Lower lobe of right lung (tissue), 2 donors: ENCODE measurements around the gene CCND1. TPM values are rescaled to one million over a fixed set of nuclear protein-coding genes. Genes with fewer than 3 reads are reported as not detected.
"Not testable (repeated sequence)": the region's sequence is repeated elsewhere in the genome, so short reads cannot be mapped to it uniquely, and the experiment has no call there.

Source experiments
- ATAC-seq, 2 donors: fragments of 200-7000 bp; cut with Tn5 transposase; one replicate each; pipeline ENCODE4 v1.9.1; 2020 to 2022; ENCODE audit warnings: mild to moderate bottlenecking in 2 of 2, moderate library complexity in 2 of 2
- DNase-seq: peaks from one replicate; pipeline ENCODE4 v3.0.0-alpha.2; 2020
- H3K27ac ChIP-seq: fragments of 200-600 bp; one replicate; pipeline ENCODE4 v1.8.0; 2022
- H3K27me3 ChIP-seq: fragments of 200-600 bp; one replicate; pipeline ENCODE4 v1.8.0; 2022; ENCODE audit warnings: low read depth
- H3K36me3 ChIP-seq: fragments of 200-600 bp; one replicate; pipeline ENCODE4 v1.8.0; 2022; ENCODE audit warnings: mild to moderate bottlenecking
- H3K4me1 ChIP-seq: fragments of 200-600 bp; one replicate; pipeline ENCODE4 v1.8.0; 2022
- H3K4me3 ChIP-seq: fragments of 200-600 bp; one replicate; pipeline ENCODE4 v1.8.0; 2022; ENCODE audit warnings: mild to moderate bottlenecking
- H3K9me3 ChIP-seq: fragments of 200-600 bp; one replicate; pipeline ENCODE4 v1.8.0; 2022
- CTCF ChIP-seq: fragments of 200-600 bp; IDR thresholded peaks from one replicate; pipeline ENCODE4 v1.8.0; 2022; ENCODE audit warnings: antibody characterized with exemption, mild to moderate bottlenecking
- intact Hi-C: fragments of 100-400 bp; cut with DNase I; formaldehyde crosslinking; loops from one replicate; pipeline ENCODE4 v1.11.0; 2022
- total RNA-seq: library from RNA; stranded (reverse); fragmentation: NEBNext Ultra II Directional; extraction: Animal tissue kit (Norgen Biotek cat#: 25700); gene quantifications from one replicate; pipeline ENCODE4 v1.2.1, GENCODE V29; 2021
- donor health status: DM: no; HTN: yes; CAD: no; lungs with severe emphysema.

CCND1 gene
- total RNA-seq, 1 donor from 2014 or later, result 202 TPM

- intact Hi-C loops, result no loop called here
- TF ChIP-seq CTCF, result no peak
- H3K27me3 ChIP-seq, result peaks cover 27% of the 10 kb centered on the region
These were observed 51.5 kb downstream of the CCND1 start for GRCh38 chr11:69692422-69692821.

GRCh38 chr11:69694781-69695180 is 53.8 kb downstream of the CCND1 start:
- DNase-seq (no peak), ATAC-seq (no peak)
- no peaks in the 10 kb centered on the region for H3K4me1 ChIP-seq
- H3K4me3 ChIP-seq, result no peak overlapping the region
- H3K27me3 ChIP-seq, result peaks cover 45% of the 10 kb centered on the region
- H3K27ac ChIP-seq, result no peak overlapping the region
- H3K36me3 ChIP-seq, result no peaks in the 10 kb centered on the region
- no peak for TF ChIP-seq CTCF
- no peaks in the 10 kb centered on the region for H3K9me3 ChIP-seq
- intact Hi-C loops, result no loop called here

More at GRCh38 chr11:69692422-69692821, 51.5 kb downstream of the CCND1 start:
- Histone ChIP-seq H3K27ac (no peak overlapping the region), H3K9me3 (no peaks in the 10 kb centered on the region), H3K36me3 (no peaks in the 10 kb centered on the region), H3K4me1 (no peaks in the 10 kb centered on the region), H3K4me3 (no peak overlapping the region)
- no peak for ATAC-seq
- DNase-seq, result no peak

- no peak for TF ChIP-seq CTCF
- DNase-seq (no peak), ATAC-seq (no peak)
- Histone ChIP-seq H3K36me3 (no peaks in the 10 kb centered on the region), H3K27me3 (peaks cover 47% of the 10 kb centered on the region), H3K4me1 (peaks cover 5% of the 10 kb centered on the region), H3K9me3 (no peaks in the 10 kb centered on the region), H3K4me3 (no peak overlapping the region), H3K27ac (no peak overlapping the region)
- intact Hi-C loops, result no loop called here
These were observed 54.6 kb downstream of the CCND1 start for GRCh38 chr11:69695581-69695980.

GRCh38 chr11:69695995-69696394 is 55.0 kb downstream of the CCND1 start:
- H3K27me3 ChIP-seq, result peaks cover 51% of the 10 kb centered on the region
- intact Hi-C loops, ATAC-seq, H3K36me3 ChIP-seq, H3K4me3 ChIP-seq, H3K9me3 ChIP-seq, H3K4me1 ChIP-seq, DNase-seq, H3K27ac ChIP-seq: not testable (repeated sequence)

GRCh38 chr11:69696749-69697468 is 56.0 kb downstream of the CCND1 start:
- no peak overlapping the region for H3K4me3 ChIP-seq
- intact Hi-C loops, result no loop called here
- H3K36me3 ChIP-seq, result no peaks in the 10 kb centered on the region
- ATAC-seq (no peak), DNase-seq (no peak)
- peaks cover 10% of the 10 kb centered on the region for H3K4me1 ChIP-seq
- no peak for TF ChIP-seq CTCF
- no peaks in the 10 kb centered on the region for H3K9me3 ChIP-seq
- peaks cover 60% of the 10 kb centered on the region for H3K27me3 ChIP-seq
- H3K27ac ChIP-seq, result no peak overlapping the region

GRCh38 chr11:69697469-69697843 is 56.5 kb downstream of the CCND1 start:
- DNase-seq (no peak), ATAC-seq (no peak)
- H3K27ac ChIP-seq, result no peak overlapping the region
- intact Hi-C loops, result no loop called here
- peaks cover 10% of the 10 kb centered on the region for H3K4me1 ChIP-seq
- no peaks in the 10 kb centered on the region for H3K36me3 ChIP-seq
- peaks cover 65% of the 10 kb centered on the region for H3K27me3 ChIP-seq
- H3K9me3 ChIP-seq, result no peaks in the 10 kb centered on the region
- TF ChIP-seq CTCF, result no peak
- H3K4me3 ChIP-seq, result no peak overlapping the region
